Mesendoderm (in vitro differentiated cells): ENCODE measurements around the gene STX8.
A peak's percentile ranks its signal among the peaks of the same experiment; 100 is the strongest.

Experiments
- DNase-seq: peaks from one replicate; pipeline ENCODE4 v3.0.0; 2013
- H2AK5ac ChIP-seq: 2 replicates; pipeline ENCODE4 v1.6.1; 2013; ENCODE audit warnings: low read length, inconsistent platforms
- H2BK120ac ChIP-seq: 2 replicates; pipeline ENCODE4 v1.6.1; 2013; ENCODE audit warnings: low read depth, mild to moderate bottlenecking, low read length, moderate library complexity, mixed read lengths
- H2BK15ac ChIP-seq: replicated peaks from 2 replicates; pipeline ENCODE4 v1.6.1; 2013; ENCODE audit warnings: low read depth, mild to moderate bottlenecking, moderate library complexity
- H2BK5ac ChIP-seq: 2 replicates; pipeline ENCODE4 v1.6.1; 2013; ENCODE audit warnings: low read length, inconsistent platforms
- H3K18ac ChIP-seq: 2 replicates; pipeline ENCODE4 v1.6.1; 2013; ENCODE audit warnings: mild to moderate bottlenecking, low read length, mixed read lengths
- H3K23ac ChIP-seq: one replicate; pipeline ENCODE4 v1.6.1; 2013; ENCODE audit warnings: low read length
- H3K27ac ChIP-seq: 2 replicates; pipeline ENCODE4 v1.5.1; 2013; ENCODE audit warnings: low read depth, mild to moderate bottlenecking, inconsistent platforms, low read length, moderate library complexity
- H3K27me3 ChIP-seq: 2 replicates; pipeline ENCODE4 v1.6.1; 2013; ENCODE audit warnings: low read length, control low read depth, mild to moderate bottlenecking, inconsistent platforms; ENCODE audit not compliant: insufficient read depth, poor library complexity
- H3K36me3 ChIP-seq: 2 replicates; pipeline ENCODE4 v1.6.1; 2013; ENCODE audit warnings: low read length, inconsistent platforms; ENCODE audit not compliant: control insufficient read depth, insufficient read depth
- H3K4ac ChIP-seq: one replicate; pipeline ENCODE4 v1.6.1; 2013; ENCODE audit warnings: low read depth, mild to moderate bottlenecking, low read length, moderate library complexity
- H3K4me1 ChIP-seq: 2 replicates; pipeline ENCODE4 v1.6.1; 2013; ENCODE audit warnings: low read depth, low read length, inconsistent platforms; ENCODE audit not compliant: control insufficient read depth
- H3K4me2 ChIP-seq: 2 replicates; pipeline ENCODE4 v1.6.1; 2013; ENCODE audit warnings: low read length
- H3K4me3 ChIP-seq: 2 replicates; pipeline ENCODE4 v1.5.1; 2013; ENCODE audit warnings: mild to moderate bottlenecking, low read length
- H3K56ac ChIP-seq: one replicate; pipeline ENCODE4 v1.6.1; 2013; ENCODE audit warnings: low read length
- H3K79me1 ChIP-seq: 2 replicates; pipeline ENCODE4 v1.6.1; 2013; ENCODE audit warnings: low read length, inconsistent platforms
- H3K79me2 ChIP-seq: 2 replicates; pipeline ENCODE4 v1.6.1; 2013; ENCODE audit warnings: mild to moderate bottlenecking, low read length; ENCODE audit not compliant: control insufficient read depth, insufficient read depth
- H3K9ac ChIP-seq: 2 replicates; pipeline ENCODE4 v1.6.1; 2013; ENCODE audit warnings: low read length, inconsistent platforms
- H4K5ac ChIP-seq: one replicate; pipeline ENCODE4 v1.6.1; 2013; ENCODE audit warnings: low read length
- H4K8ac ChIP-seq: one replicate; pipeline ENCODE4 v1.6.1; 2013; ENCODE audit warnings: low read depth, mild to moderate bottlenecking, control low read depth, low read length, moderate library complexity
- WGBS: extraction: QIAGEN DNeasy Blood & Tissue Kit; methylation state at CpG from one replicate; pipeline ENCODE4 v1.1.7; 2013; ENCODE audit warnings: low lambda C conversion rate, missing lambda C conversion rate; ENCODE audit not compliant: insufficient coverage; ENCODE audit errors: extremely low coverage; 5-methylcytosine and 5-hydroxymethylcytosine counted together

The STX8 gene

DNA sequence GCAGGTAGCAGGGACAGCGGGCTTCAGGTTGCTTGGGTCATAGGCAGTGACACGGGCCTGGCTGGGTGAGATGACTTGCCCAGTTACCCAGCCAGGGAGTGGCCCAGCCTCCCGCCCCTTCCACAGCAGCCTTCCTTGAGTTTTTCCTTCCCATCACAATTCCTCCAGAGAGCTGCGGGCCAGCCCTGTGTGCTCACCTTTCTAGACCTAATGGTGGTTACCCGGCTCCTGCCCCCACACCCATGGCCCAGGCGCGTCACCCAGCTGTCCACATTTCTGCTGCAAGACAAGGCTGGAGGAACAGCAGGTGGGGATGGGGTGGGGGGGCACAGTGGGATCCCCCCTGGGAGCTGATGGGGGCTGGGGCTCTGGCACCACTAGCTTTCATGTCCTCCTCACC is 351.1 kb downstream of the STX8 start:
- H2BK120ac ChIP-seq = no peak overlapping the region
- no peak for DNase-seq

DNA sequence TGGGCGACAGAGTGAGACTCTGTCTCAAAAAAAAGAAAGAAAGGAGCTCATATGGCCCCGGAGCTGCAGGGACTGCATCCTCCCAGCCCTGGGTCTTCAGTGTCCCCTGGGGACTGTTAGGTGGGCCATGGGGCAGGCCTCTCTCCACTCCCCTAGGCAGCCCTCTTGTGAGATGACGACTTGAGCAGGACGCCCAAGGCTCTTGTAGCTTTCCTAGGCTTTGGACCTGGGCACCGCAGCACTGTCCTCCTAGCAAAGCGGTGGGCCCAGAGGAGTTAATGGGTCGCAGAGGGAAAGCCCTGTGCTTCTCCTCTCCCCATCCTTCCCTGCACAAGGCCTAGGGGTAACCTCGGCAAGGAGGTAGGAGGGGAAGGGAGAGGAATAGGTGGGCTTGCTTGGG is 352.1 kb downstream of the STX8 start:
- H3K79me2 ChIP-seq = no peaks in the 10 kb centered on the region
- H3K4me1 ChIP-seq = peaks cover 16% of the 10 kb centered on the region
- H2BK120ac ChIP-seq = no peak overlapping the region
- H3K27ac ChIP-seq = no peak overlapping the region
- no peak overlapping the region for H3K56ac ChIP-seq
- H3K4me3 ChIP-seq = no peak overlapping the region
- H3K23ac ChIP-seq = no peak overlapping the region
- no peaks in the 10 kb centered on the region for H3K27me3 ChIP-seq
- no peak for DNase-seq
- H4K8ac ChIP-seq = no peak overlapping the region
- H3K79me1 ChIP-seq = no peaks in the 10 kb centered on the region
- no peak overlapping the region for H3K9ac ChIP-seq
- H2BK5ac ChIP-seq = no peak overlapping the region
- no peaks in the 10 kb centered on the region for H3K36me3 ChIP-seq
- no peak overlapping the region for H3K4ac ChIP-seq
- H2BK15ac ChIP-seq = no peak overlapping the region
- no CpG with 5 or more reads among the region's 8 CpGs for WGBS
- H3K4me2 ChIP-seq = no peak overlapping the region
- no peak overlapping the region for H3K18ac ChIP-seq
- H4K5ac ChIP-seq = no peak overlapping the region
- no peak overlapping the region for H2AK5ac ChIP-seq

More for the DNA sequence above, 351.1 kb downstream of the STX8 start:
- Histone ChIP-seq H2BK5ac (no peak overlapping the region), H2AK5ac (no peak overlapping the region), H3K9ac (no peak overlapping the region), H3K4me2 (no peak overlapping the region), H3K27me3 (no peaks in the 10 kb centered on the region), H3K36me3 (no peaks in the 10 kb centered on the region), H4K8ac (no peak overlapping the region), H2BK15ac (no peak overlapping the region), H3K4ac (no peak overlapping the region), H3K23ac (no peak overlapping the region), H3K79me2 (no peaks in the 10 kb centered on the region), H3K56ac (peak overlapping the region; percentile 34), H4K5ac (no peak overlapping the region), H3K79me1 (no peaks in the 10 kb centered on the region), H3K4me3 (no peak overlapping the region), H3K18ac (no peak overlapping the region), H3K27ac (no peak overlapping the region), H3K4me1 (peaks cover 16% of the 10 kb centered on the region)
- WGBS = no CpG with 5 or more reads among the region's 7 CpGs

DNA sequence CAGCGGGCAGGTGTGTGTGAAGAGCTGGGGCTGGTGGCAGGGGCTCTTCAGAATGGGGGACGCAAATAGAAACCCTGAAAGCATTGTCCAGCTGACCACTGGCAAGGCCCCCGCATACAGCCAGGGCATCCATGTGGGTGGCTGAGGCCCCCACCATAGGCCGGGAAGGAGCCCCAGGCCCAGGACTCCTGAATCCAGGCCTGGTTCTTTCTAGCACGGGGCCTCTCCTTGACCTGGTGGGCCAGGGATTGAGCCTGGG is 353.8 kb downstream of the STX8 start:
- Histone ChIP-seq H3K79me1 (no peaks in the 10 kb centered on the region), H3K9ac (no peak overlapping the region), H3K4me2 (no peak overlapping the region), H4K5ac (no peak overlapping the region), H3K4me1 (peaks cover 24% of the 10 kb centered on the region), H3K79me2 (no peaks in the 10 kb centered on the region), H3K4me3 (no peak overlapping the region), H3K23ac (peak overlapping the region; percentile 6), H2BK15ac (no peak overlapping the region), H2BK5ac (no peak overlapping the region), H2AK5ac (no peak overlapping the region), H3K27ac (no peak overlapping the region), H3K4ac (no peak overlapping the region), H3K18ac (no peak overlapping the region), H3K56ac (no peak overlapping the region), H4K8ac (no peak overlapping the region), H2BK120ac (no peak overlapping the region), H3K27me3 (no peaks in the 10 kb centered on the region), H3K36me3 (no peaks in the 10 kb centered on the region)
- WGBS = no CpG with 5 or more reads among the region's 5 CpGs
- no peak for DNase-seq

DNA sequence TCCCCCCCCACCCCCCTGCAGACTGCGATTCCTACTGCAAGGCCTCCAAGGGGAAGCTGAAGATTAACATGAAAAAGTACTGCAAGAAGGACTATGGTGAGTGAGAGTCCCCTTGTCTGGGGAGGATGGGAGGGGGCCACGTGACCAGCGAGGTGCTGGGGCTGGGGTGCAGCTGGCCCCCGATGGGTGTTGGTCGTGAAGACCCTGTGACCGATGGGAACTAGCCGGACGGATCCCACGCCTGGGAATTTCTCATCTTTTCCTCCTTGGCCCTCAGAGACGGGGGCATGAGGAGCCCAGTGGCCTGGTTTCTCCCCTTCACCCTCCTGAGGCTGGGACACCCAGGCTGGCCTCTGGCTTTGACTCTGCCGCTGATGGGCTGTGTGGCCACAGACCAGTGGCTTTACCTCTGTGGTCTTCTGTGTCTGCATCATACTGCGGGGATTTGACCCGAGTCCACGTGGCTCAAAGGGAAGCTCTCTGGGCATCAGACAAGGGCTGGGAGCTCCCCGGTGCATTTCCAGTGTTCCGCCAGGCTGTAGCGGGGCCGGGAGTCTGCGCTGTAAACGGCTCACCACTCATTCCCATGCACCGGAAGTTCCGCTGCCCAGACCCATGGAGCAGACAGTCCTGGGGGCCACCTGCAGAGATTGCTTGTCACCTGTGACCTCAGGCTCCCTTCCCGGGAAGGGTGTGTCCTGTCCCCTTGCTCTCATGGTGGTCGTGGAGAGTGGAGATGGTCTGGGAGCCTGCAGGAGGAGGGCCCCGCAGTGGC is 354.3 kb downstream of the STX8 start:
- Histone ChIP-seq H3K4me1 (peaks cover 24% of the 10 kb centered on the region), H2AK5ac (peak overlapping the region; percentile 77), H3K9ac (no peak overlapping the region), H3K18ac (no peak overlapping the region), H3K79me1 (no peaks in the 10 kb centered on the region), H2BK15ac (no peak overlapping the region), H3K4me3 (no peak overlapping the region), H3K56ac (peak overlapping the region; percentile 44), H2BK5ac (no peak overlapping the region), H4K5ac (no peak overlapping the region), H3K4ac (peak overlapping the region; percentile 39), H3K4me2 (no peak overlapping the region), H3K27me3 (no peaks in the 10 kb centered on the region), H3K27ac (no peak overlapping the region), H3K36me3 (no peaks in the 10 kb centered on the region), H3K79me2 (no peaks in the 10 kb centered on the region), H3K23ac (no peak overlapping the region), H4K8ac (no peak overlapping the region), H2BK120ac (no peak overlapping the region)
- no CpG with 5 or more reads among the region's 25 CpGs for WGBS
- DNase-seq = no peak

DNA sequence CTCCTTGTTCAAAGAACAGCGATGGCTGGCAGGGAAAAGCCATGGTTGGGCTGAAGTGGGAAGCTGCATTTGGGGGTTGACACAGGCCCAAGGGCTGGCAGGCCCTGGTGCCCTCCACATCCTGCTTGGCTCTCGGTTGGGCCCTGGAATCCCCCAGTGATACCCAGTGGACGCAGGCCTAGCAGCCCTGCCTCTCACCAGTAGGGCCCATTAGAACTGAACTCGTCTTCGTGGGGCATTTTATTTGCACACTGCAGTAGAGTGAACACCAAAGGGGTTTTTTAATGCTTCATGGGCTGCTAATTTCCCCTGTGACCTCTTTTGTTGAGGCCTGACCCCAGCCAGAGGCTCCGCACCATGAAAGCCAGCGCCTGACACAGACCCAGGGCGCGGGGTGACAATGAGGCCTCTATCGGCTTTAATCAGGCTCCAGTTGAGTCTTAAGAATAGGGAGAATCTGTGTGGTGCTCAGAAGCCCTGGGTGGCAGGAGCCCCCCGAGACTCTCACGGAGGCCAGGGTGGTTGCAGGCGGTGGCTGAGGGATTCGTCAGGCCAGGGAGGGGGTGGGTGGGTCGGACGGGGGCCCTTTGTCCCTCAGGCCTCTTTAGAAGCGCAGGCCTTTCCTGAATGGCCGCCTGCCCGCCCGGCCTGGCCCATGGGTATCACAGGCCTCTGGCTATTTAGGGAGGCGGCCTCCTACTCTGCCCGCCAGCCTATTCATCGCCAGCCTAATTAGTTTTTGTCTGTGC is 355.0 kb downstream of the STX8 start:
- Histone ChIP-seq H3K4me2 (no peak overlapping the region), H2BK120ac (peak overlapping the region; percentile 15), H2AK5ac (peak overlapping the region; percentile 53), H3K4ac (peak overlapping the region; percentile 39), H3K4me1 (peaks cover 21% of the 10 kb centered on the region), H3K27ac (no peak overlapping the region), H3K79me2 (no peaks in the 10 kb centered on the region), H4K8ac (no peak overlapping the region), H3K18ac (peak overlapping the region; percentile 16), H3K79me1 (no peaks in the 10 kb centered on the region), H3K9ac (no peak overlapping the region), H4K5ac (no peak overlapping the region), H3K23ac (no peak overlapping the region), H2BK15ac (no peak overlapping the region), H3K4me3 (no peak overlapping the region), H2BK5ac (no peak overlapping the region), H3K27me3 (no peaks in the 10 kb centered on the region), H3K56ac (peak overlapping the region; percentile 38), H3K36me3 (no peaks in the 10 kb centered on the region)
- DNase-seq = no peak
- no CpG with 5 or more reads among the region's 23 CpGs for WGBS
